DMS153 treated with DMSO at 0.1 percent for 48 hours (cell line): ENCODE data around the gene CCNY.
"Not testable (repeated sequence)": the region's sequence is repeated elsewhere in the genome, so short reads cannot be mapped to it uniquely, and the experiment has no call there.

ENCODE experiments used
- DNase-seq: peaks from one replicate; lab custom pipeline; 2025; ENCODE audit not compliant: unreplicated experiment; lab: John Stamatoyannopoulos, UW

The CCNY gene

DNA sequence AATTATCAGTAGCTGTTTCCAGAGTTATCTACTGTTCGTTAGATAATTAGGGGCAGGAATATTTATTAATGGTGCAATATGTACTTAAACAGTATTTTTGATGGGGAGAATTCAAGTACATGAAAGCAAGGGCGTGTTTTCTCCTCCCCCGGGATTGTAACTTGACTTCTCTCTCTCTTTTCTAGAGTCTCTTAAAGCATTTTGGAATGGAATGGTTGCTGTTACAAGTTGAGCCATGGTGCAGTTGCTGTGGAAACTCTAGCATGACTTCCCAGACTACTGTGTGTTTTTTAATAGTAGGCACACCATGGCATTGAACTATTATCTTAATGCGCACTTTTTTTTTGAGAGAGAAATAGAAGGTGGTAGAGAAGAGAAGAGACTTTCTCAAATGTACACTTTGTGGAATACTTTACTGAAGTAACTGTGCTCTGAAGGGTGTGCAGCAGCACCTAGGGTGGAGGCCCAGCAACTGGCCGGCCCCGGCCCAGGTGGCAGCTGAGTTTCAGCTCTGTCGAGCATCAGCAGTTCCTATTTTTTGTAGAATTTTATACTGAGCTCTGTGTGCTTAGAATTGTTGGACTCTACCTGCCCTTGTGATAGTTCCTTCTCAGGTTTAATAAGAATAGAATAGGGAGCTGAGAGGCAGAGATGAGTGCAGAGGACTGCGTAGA is 64.4 kb downstream of the CCNY start:
- no peak for DNase-seq

DNA sequence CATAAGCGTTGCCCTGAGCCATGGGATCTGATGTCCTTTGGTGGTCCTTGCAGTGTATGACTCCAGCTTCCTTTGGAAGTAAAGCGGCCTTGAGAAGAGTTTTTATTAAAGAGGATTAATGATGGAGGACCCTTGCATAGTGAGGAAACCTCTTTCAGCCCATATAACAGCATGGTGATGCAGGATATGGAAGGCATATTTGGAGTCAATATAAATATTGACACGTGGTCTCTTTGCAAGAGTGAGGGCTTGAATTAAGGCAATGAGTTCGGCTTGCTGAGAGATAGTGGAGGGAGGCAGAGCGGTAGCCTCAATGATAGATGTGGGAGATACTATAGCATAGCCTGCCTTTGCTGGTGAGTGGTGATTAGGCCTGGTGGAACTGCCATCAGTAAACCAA is 67.2 kb downstream of the CCNY start:
- DNase-seq, result not testable (repeated sequence)

GRCh38 chr10:35404077-35404476 is 67.8 kb downstream of the CCNY start:
- DNase-seq, result not testable (repeated sequence)

GRCh38 chr10:35406003-35406630 is 69.8 kb downstream of the CCNY start:
- DNase-seq, result not testable (repeated sequence)

DNA sequence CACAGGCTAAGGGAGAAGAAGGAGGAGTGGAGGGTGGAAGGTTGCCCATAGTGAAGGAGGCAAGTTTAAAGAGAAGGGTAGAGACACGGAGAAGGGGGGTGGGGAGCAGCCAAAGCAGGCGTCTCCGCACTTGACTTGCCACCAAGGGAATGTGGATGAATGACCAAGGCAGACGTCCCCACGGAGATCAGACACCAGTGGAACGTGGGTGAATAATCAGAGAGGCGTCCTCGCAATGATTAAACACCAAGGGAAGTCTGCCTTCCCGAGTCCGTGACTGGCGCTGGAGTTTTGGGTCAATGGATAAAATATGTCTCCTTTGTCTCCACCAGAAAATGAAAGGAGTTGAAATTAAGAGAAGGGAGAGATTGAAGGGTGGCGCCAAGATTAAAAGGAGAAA is 71.4 kb downstream of the CCNY start:
- DNase-seq, result not testable (repeated sequence)

DNA sequence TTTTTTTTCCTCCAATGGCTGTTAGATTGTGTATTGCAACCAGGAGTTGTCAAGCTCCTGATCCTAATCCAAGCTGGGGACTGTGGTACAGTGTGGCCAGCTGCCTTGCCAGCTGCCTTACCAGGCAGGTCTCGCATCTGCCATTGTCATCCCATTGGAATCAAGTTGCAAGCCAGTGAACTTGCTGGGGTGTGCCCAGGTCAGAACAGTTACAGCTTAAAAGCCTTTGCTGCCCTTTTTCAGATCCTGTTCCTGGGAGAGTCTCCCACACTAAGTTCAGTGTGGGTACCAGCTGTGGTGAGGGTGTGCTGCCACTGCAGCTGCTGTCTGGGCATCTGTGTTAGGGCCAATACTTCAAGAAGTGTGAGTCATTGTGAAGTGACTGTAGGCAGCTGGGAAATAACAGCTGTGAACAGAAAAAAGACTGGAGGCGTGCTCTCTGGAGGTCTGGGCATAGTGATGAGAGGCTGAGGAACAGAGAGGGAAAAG is 72.8 kb downstream of the CCNY start:
- no peak for DNase-seq

DNA sequence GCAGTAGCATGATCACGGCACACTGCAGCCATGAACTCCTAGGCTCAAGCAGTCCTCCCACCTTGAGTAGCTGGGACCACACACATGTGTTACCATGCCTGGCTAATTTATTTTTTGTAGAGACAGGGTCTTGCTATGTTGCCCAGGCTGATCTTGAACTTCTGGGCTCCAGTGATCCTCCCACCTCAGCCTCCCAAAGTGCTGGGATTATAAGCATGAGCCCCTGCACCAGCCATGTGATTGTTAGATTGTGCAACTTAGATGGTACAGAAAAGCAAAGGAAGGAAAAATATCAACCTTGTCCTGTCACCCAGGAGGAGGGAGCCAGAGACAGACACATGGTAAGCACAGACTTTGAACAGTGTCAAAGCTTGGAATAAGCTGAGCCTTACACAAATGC is 73.5 kb downstream of the CCNY start:
- DNase-seq, result no peak

DNA sequence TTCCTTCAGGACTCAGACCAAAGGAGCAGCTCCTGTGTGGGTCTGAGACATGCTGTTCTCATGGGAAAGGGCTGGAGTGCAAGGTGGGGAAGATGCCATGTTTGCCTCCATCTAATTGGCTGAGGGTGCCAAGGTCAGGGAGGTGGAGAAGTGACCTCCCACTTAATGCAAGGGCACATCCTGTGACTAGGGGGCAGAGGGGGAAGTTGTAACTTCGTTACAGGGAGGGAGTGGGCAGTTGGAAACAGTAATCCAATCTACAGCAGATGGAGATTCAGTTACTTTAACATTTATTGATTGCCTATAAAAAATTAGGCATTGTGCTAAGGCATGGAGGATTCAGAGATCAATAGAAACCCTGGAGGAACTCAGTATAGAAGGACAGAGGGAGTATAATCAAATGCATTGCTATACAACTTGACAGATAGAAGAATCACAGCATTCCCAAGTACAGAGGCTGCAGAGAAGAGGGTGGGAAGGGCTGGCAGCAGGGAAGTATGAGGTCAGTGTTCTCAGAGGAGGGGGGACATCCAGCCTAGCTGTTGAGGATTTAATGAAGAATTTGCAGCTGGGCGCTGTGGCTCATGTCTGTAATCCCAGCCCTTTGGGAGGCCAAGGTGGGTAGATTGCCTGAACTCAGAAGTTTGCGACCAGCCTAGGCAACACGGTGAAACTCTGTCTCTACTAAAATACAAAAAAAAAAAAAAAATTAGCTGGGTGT is 75.9 kb downstream of the CCNY start:
- DNase-seq, result no peak

DNA sequence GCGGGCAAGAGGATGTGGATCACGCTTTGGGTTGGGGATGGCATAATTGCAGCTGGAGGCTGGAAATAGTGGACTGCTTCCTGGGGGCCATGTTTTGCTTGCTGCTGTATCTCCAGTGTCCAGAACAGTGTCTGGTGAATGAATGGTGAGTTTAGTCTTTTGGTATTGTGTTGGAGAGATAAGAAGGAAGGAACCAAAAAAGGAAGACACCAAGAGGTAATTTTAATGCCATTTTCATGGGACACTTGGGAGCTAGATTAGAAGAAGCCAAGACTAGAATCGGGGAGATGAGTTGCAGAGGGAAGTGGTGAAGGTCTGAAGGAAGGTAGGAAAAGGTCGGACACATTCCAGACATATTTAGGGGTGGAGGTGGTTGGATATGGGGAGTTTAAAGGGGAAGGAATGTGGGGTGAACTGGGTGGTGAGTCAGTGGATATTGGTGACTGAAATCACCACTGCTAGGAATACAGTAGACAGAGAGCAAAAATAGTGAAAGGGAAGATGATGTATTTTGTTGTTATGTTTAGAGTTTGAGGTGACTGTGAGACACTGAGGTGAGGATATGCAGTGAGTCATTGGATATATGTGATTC is 76.7 kb downstream of the CCNY start:
- no peak for DNase-seq

DNA sequence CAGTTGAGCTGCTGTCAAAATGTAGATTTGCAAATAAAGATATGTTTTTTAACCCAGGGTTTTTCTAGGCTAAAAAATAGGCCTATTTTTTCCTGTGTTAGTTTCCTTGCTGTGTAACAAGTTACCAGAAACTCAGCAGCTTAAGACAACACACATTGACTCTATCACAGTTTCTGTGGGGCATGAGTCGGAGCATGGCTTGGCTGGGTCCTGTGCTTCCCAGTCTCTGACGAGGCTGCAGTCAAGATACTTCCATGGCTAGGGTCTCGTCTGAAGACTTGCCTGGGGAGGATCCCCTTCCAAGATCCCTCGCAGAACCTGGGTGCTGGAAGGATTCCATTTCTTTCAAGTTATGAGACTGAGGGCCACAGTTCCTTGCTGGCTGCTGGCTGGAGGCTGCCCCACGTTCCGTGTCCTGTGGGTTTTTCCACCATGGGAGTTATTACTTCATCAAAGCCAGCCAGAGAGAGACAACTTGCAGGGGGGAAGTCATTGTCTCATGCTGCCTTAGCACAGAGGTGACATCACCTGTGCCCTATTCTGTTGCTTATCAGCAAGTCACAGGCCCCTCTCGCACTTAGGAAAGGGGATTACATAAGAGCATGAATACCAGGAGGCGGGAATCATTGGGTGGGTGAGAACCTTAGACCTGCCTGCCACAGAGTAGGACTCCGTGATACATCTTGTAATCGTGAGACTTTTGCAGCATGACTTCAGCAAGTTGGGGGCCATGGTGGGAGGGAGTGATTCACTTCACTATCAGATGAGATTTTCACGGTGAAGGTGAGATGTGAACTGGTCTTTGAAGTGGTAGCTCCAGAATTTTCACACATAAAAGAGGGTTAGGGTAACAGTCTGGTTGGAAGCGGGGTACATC is 77.9 kb downstream of the CCNY start:
- DNase-seq, result no peak

GRCh38 chr10:35415505-35415904 is 79.2 kb downstream of the CCNY start:
- no peak for DNase-seq

DNA sequence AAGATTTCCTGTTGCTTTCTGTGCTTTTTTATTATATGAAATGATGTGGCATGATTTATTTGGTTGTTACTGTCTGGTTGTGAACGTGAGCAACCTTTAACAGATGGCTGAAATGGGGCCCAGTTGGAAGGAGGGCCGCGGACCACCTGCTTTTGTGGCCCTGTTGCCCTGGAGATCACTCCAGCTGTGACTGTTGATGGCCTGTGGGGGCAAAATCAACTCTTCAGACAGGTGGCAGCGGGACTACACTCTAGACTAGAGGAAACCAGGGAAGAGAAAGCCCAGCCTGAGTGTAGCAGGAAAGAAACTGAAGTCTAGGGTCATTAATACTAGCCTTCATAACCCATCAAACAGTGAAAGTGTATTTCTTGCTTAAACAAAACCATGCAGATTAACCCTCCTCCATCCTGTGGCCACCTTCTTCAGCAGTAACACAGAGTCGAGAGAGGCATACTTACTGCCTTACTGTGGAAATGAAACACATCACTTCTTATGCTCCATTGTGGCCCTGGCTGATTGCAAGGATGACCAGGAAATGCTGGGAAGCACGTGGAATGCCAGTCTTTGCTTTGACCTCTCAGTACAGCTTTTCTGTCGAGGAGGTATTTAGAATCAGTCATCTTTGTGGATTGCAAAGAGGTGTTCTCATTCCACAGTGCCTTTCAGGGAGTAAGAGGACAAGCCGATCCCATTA is 80.5 kb downstream of the CCNY start:
- no peak for DNase-seq

DNA sequence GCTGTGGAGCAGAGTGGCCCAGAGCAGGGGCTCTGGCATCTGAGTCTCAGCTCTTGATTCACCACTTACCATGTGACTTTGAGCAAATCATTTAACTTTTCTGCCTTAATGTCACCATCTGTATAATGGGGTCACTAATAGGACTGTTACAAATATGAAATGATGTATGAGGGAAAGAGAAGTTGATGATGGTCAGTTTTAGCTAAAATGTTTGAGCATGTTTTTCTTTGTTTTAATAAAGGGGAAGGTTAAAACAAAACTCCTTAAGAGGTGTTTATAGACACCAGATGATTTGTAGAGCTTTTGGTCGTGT is 81.0 kb downstream of the CCNY start:
- no peak for DNase-seq

- DNase-seq, result no peak
Measured at GRCh38 chr10:35417795-35418194, 81.5 kb downstream of the CCNY start.

DNA sequence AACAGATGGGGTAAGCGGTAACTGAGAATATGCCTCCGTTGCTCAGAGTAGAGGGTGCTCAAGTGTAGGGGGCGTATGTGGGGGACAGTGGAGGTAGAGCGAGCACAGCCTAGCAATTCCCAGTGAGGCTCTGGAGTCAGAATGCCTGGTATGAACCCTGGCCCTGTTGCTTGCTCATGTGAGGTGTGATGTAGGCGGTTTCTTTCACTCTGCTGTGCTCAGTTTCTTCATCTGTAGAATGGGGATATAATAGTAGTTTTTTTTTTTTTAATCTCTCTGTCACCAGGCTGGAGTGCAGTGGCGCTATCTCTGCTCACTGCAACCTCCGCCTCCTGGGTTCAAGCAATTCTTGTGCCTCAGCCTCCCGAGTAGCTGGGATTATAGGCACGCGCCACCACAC is 82.3 kb downstream of the CCNY start:
- not testable (repeated sequence) for DNase-seq

GRCh38 chr10:35420044-35420443 is 83.7 kb downstream of the CCNY start:
- DNase-seq, result no peak

DNA sequence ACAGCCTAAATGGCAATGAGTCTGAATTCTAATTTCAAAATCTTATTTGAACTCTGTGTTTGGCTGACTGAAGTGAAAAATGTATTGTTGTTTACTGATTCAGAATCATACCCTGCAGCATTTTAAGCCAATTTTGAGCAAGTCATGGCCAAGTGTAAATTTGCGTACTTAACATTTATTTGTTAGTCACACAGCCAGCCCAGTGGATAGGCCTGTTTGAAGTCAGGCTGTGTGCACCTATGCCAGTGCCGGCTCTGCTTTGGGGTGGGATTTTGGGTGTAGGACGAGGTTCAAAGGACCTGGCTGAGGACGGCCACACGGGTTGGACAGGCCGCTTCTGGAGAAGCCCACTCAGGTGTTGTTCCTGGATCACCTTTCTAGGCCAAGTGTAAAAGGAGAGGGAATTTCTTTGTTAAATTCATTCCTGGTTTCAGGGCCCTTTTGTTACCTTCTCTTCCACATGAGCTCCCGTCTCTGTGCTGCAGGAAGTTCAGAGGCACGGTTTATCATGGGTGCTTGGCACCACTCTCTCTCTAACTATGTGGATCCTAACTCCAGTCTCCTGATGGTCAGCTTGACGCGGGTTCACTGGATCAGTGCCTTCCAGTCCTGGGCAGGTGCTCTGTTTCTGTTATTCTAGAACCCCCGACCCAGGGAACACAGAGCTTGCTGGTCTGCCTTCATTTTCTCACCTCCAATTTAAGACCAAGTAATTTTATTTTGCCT is 84.7 kb downstream of the CCNY start:
- DNase-seq, result no peak

- DNase-seq, result no peak
Measured at GRCh38 chr10:35421553-35422178, 85.4 kb downstream of the CCNY start.

DNA sequence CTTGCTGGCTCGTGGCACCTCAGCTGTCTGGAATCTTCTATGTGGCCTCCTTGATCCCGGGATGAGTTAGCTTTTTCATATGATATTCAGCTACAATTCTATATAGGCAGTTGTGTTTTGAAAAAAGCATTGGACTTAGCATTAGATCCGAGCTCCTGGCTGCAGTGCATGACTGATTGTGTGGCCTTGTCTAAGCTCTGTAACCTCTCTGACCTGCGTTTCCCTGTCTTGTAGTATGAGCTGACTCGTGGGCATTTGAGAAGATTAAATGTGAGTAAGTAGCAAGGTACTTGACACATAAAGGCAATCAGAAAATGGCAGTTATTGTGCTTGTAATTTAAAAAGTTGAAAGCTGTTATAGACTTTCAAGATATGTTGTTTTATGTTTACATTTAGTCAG is 85.9 kb downstream of the CCNY start:
- DNase-seq, result no peak
